Neuron (in vitro differentiated cells): ENCODE measurements around the gene TGFB2.

Experiments used
- H2AFZ ChIP-seq: one replicate; pipeline ENCODE4 v1.6.1; 2013; ENCODE audit warnings: low read depth, mild to moderate bottlenecking, inconsistent platforms, low read length, moderate library complexity
- H3K27me3 ChIP-seq: one replicate; pipeline ENCODE4 v1.6.1; 2013; ENCODE audit warnings: low read length; ENCODE audit not compliant: insufficient read depth
- H3K36me3 ChIP-seq: one replicate; pipeline ENCODE4 v1.6.1; 2013; ENCODE audit warnings: low read length; ENCODE audit not compliant: insufficient read depth
- H3K4me1 ChIP-seq: one replicate; pipeline ENCODE4 v1.6.1; 2013; ENCODE audit warnings: low read length; ENCODE audit not compliant: insufficient read depth
- H3K4me3 ChIP-seq: 2 replicates; pipeline ENCODE4 v1.5.1; 2013; ENCODE audit warnings: mild to moderate bottlenecking, low read length, moderate library complexity
- H3K9me3 ChIP-seq: one replicate; pipeline ENCODE4 v1.6.1; 2013; ENCODE audit warnings: low read length

Gene TGFB2

DNA sequence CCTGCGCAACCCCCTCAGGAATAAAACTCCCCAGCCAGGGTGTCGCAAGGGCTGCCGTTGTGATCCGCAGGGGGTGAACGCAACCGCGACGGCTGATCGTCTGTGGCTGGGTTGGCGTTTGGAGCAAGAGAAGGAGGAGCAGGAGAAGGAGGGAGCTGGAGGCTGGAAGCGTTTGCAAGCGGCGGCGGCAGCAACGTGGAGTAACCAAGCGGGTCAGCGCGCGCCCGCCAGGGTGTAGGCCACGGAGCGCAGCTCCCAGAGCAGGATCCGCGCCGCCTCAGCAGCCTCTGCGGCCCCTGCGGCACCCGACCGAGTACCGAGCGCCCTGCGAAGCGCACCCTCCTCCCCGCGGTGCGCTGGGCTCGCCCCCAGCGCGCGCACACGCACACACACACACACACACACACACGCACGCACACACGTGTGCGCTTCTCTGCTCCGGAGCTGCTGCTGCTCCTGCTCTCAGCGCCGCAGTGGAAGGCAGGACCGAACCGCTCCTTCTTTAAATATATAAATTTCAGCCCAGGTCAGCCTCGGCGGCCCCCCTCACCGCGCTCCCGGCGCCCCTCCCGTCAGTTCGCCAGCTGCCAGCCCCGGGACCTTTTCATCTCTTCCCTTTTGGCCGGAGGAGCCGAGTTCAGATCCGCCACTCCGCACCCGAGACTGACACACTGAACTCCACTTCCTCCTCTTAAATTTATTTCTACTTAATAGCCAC lies 696 bp downstream of the TGFB2 start:
- no peaks in the 10 kb centered on the region for H3K9me3 ChIP-seq
- H3K36me3 ChIP-seq, result no peaks in the 10 kb centered on the region
- no peaks in the 10 kb centered on the region for H3K27me3 ChIP-seq
- peak overlapping the region; percentile 64 for H3K4me3 ChIP-seq
- H3K4me1 ChIP-seq, result peaks cover 28% of the 10 kb centered on the region
- H2AFZ ChIP-seq, result peak overlapping the region; percentile 63

- Histone ChIP-seq H3K9me3 (no peaks in the 10 kb centered on the region), H3K4me1 (peaks cover 35% of the 10 kb centered on the region), H2AFZ (peak overlapping the region; percentile 63), H3K27me3 (no peaks in the 10 kb centered on the region), H3K4me3 (peak overlapping the region; percentile 64), H3K36me3 (no peaks in the 10 kb centered on the region)
These were observed 1.5 kb downstream of the TGFB2 start for GRCh38 chr1:218346391-218347204.

GRCh38 chr1:218347336-218347722 lies 2.2 kb downstream of the TGFB2 start:
- Histone ChIP-seq H3K4me1 (peaks cover 37% of the 10 kb centered on the region), H2AFZ (peak overlapping the region; percentile 63), H3K27me3 (no peaks in the 10 kb centered on the region), H3K4me3 (peak overlapping the region; percentile 64), H3K36me3 (no peaks in the 10 kb centered on the region), H3K9me3 (no peaks in the 10 kb centered on the region)

DNA sequence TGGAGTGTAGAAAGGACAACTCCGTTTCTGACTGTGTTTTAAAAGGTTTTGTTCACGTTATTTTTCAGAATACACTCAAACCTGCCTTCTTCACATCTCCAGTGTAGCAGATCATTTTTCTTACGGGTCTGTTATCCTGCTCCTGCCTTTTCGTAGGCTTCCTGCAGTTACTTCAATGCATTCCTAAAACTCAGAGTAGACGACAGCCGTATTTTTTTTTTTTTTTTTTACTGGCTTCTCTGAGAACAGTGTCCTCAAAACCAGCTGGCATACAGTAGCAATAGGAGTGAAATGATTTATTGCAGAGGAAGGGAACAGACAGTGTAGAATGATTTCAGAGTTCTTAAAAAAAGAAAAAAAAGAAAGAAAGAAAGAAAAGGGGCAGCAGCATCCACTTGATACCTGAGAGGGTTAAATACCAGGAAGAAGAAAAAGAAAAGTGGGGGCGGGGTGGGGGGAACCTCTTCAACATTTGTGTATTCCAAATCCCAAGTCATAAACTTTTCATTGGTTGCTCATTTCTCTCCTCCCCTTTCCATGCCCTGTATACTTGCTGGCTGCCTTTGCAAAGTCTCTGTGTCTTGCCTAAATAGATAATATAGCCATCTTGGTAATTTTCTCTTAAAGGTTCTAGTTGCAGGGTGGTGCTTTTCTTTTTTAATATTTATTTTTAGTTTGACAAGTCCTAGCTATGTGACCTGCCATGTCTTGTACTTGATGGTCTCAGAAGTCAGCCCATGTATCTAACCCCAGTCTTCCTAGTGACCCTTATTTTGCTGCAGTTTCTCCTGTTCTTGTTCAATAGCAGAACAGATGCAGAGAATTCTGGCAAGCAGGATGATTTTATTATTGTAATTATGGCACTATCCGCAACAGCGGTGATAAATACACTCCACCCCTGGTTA lies 2.8 kb downstream of the TGFB2 start:
- Histone ChIP-seq H3K4me1 (peaks cover 37% of the 10 kb centered on the region), H3K9me3 (no peaks in the 10 kb centered on the region), H2AFZ (peak overlapping the region; percentile 63), H3K27me3 (no peaks in the 10 kb centered on the region), H3K4me3 (peak overlapping the region; percentile 64), H3K36me3 (no peaks in the 10 kb centered on the region)

- no peak overlapping the region for H2AFZ ChIP-seq
- peak overlapping the region; percentile 64 for H3K4me3 ChIP-seq
- no peaks in the 10 kb centered on the region for H3K9me3 ChIP-seq
- no peaks in the 10 kb centered on the region for H3K27me3 ChIP-seq
- no peaks in the 10 kb centered on the region for H3K36me3 ChIP-seq
- peaks cover 37% of the 10 kb centered on the region for H3K4me1 ChIP-seq
These were observed 3.5 kb downstream of the TGFB2 start for GRCh38 chr1:218348628-218349071.

DNA sequence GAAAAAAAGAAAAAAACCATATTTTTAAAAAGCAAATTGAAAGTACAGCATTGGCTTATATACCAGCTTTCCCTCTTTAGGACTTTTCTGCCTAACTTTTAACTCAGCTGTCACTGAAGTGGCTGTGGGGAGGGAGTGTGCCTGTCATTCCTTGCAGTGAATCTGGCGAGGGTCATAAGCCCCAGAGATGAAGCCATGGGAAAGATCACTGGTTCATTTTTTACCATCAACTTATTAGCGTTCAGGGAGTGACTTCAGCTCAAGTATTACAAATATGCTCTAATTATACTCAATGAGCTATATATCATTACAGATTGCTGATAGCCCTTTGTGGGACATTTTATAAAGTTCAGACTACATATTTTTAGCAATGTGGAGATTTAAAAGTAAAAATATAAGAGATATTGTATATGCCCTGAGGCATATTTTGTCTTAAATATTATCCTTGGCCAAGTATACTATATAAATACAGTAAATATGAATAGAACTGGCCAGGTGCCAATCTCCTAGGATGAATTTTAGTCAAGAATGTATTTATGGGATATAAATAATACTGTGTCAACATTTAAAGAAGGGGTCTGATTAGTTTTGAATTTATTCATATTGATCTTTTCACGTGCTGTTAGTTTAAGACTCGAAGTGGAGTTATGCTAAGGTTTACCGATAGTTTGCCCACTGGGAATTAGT lies 4.4 kb downstream of the TGFB2 start:
- H3K27me3 ChIP-seq, result no peaks in the 10 kb centered on the region
- no peaks in the 10 kb centered on the region for H3K36me3 ChIP-seq
- peak overlapping the region; percentile 64 for H3K4me3 ChIP-seq
- peaks cover 33% of the 10 kb centered on the region for H3K4me1 ChIP-seq
- H2AFZ ChIP-seq, result no peak overlapping the region
- no peaks in the 10 kb centered on the region for H3K9me3 ChIP-seq

GRCh38 chr1:218350035-218350525 lies 4.9 kb downstream of the TGFB2 start:
- H3K4me3 ChIP-seq, result peak overlapping the region; percentile 64
- H3K27me3 ChIP-seq, result no peaks in the 10 kb centered on the region
- no peaks in the 10 kb centered on the region for H3K9me3 ChIP-seq
- H2AFZ ChIP-seq, result no peak overlapping the region
- no peaks in the 10 kb centered on the region for H3K36me3 ChIP-seq
- H3K4me1 ChIP-seq, result peaks cover 27% of the 10 kb centered on the region

DNA sequence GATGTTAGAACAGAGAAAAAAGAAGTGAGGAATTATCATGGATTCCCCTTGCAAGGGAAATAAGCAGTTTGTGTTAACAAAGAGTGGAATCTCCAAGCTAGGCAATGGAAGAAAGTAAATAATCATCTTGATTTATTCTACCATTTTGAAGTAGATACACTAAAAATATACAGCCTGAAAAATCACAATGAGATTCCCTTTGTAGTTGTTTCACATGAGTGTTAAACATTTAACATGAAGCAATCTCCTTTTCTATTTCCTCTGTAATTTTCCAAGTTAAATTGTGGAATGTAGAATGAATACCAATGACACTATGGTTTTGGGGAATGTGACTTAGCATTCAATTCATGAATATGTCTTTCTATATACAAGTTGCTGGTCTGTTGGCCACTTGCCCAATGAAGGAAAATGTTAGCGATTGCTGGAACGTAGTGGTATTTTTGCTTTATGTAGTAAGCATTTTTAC lies 5.7 kb downstream of the TGFB2 start:
- peaks cover 28% of the 10 kb centered on the region for H3K4me1 ChIP-seq
- H3K36me3 ChIP-seq, result no peaks in the 10 kb centered on the region
- H3K9me3 ChIP-seq, result no peaks in the 10 kb centered on the region
- no peaks in the 10 kb centered on the region for H3K27me3 ChIP-seq
- no peak overlapping the region for H2AFZ ChIP-seq
- peak overlapping the region; percentile 17 for H3K4me3 ChIP-seq

DNA sequence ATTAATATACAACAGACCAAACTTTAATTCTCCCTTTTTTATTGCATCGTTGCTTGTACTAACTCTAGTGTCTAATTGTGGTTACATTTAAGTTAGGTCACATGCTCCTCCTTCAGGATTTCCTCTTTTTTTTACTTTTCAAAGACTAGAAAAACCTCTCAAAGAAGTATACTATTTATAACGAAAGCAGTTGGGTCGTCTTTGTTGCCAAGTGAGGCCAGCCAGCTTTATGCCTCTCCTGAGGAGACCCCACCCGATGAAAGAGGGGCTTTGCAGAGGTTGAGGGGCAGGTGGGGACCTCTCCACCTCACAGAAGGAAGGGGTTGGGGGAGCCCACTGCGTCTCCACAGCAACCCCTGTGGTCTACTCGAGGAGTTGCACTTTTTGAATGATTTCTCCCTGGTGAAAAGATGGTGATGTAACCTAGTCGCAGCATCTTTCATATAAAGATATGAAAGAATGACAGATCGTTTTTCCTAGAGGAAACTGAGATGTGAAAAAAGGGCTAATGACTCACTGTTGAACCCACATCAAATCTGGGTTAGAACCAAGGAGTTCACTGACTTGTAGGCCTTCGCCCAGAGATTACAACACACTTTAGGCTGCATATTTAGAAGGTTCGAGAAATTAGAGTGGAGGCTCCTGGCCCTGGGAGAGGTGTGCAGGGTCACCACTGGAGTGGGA lies 6.4 kb downstream of the TGFB2 start:
- H3K27me3 ChIP-seq, result no peaks in the 10 kb centered on the region
- H3K4me1 ChIP-seq, result peaks cover 28% of the 10 kb centered on the region
- H3K9me3 ChIP-seq, result no peaks in the 10 kb centered on the region
- H2AFZ ChIP-seq, result no peak overlapping the region
- H3K4me3 ChIP-seq, result peak overlapping the region; percentile 17
- no peaks in the 10 kb centered on the region for H3K36me3 ChIP-seq

DNA sequence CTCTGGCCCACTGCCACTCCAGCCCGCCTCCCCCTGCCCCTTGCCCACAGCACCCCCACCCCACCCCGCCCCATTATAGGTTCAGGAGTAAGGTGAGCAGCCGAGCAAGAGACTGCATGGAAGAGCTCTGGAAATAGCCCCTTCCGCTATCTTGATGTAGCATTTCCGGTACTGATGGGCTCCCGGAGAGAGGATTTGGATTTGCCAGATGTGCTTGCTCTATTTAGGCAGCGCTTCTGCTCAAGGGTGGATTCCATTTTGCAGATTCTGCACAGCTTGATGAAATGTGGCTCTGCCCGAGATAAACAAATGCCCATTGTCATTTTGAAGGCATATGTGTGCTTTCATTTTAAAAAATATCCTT lies 6.9 kb downstream of the TGFB2 start:
- Histone ChIP-seq H3K4me1 (peaks cover 28% of the 10 kb centered on the region), H2AFZ (no peak overlapping the region), H3K9me3 (no peaks in the 10 kb centered on the region), H3K36me3 (no peaks in the 10 kb centered on the region), H3K4me3 (no peak overlapping the region), H3K27me3 (no peaks in the 10 kb centered on the region)

- H3K4me1 ChIP-seq, result peaks cover 25% of the 10 kb centered on the region
These were observed 8.5 kb downstream of the TGFB2 start for GRCh38 chr1:218353656-218354055.

DNA sequence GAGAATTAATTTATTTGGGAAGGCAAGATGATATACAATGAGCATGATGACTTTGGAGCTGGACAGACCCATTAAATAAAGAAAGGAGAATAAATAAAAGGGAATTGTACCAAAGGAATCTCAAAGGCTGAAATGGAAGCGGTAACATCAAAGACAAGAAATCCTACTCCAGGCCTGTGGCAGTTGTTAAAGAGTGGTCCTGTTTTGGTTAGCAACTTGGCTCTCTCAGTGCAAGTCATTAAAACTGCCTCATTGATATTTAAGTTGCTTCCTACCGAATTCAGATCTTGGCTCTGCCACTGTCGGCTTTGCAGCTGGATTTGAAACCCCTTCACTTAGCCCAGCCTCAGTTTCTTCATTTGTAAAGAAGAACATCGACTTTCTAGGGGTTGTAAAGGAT lies 10.1 kb downstream of the TGFB2 start:
- Histone ChIP-seq H3K36me3 (peaks cover 8% of the 10 kb centered on the region), H3K27me3 (no peaks in the 10 kb centered on the region), H2AFZ (no peak overlapping the region), H3K4me3 (no peak overlapping the region), H3K4me1 (peaks cover 18% of the 10 kb centered on the region), H3K9me3 (peaks cover 5% of the 10 kb centered on the region)

More at GRCh38 chr1:218353656-218354055, 8.5 kb downstream of the TGFB2 start:
- Histone ChIP-seq H3K9me3 (peaks cover 5% of the 10 kb centered on the region), H3K4me3 (no peak overlapping the region), H3K27me3 (no peaks in the 10 kb centered on the region), H3K36me3 (no peaks in the 10 kb centered on the region), H2AFZ (no peak overlapping the region)
